HG03196 (cell line): Measurements from ENCODE around the gene PLEKHB2.
"Not testable (repeated sequence)": the region's sequence is repeated elsewhere in the genome, so short reads cannot be mapped to it uniquely, and the experiment has no call there.

Source experiments
- ATAC-seq: cut with Tn5 transposase; IDR thresholded peaks from one replicate; pipeline ENCODE4 v1.9.1; 2021; ENCODE audit not compliant: unreplicated experiment

The PLEKHB2 gene

DNA sequence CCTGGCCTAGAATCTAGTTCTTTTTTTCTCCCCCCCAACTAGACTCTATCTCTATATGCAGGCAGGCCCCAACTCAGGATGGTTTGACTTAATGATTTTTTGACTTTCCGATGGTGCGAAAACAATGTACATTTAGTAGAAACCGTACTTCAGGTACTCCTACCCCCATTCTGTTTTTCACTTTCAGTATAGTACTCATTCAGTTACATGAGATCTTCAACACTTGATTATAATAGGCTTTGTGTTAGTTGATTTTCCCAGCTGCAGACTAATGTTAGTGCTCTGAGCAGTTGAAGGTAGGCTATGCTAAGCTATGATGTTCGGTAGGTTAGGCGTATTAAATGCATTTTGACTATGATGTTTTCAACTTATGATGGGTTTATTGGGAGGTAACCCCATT, 37.7 kb downstream of the PLEKHB2 start:
- no peak for ATAC-seq

- no peak for ATAC-seq
These were observed 38.7 kb downstream of the PLEKHB2 start for GRCh38 chr2:131143803-131144202.

GRCh38 chr2:131145040-131145439, 39.9 kb downstream of the PLEKHB2 start:
- ATAC-seq, result no peak

- ATAC-seq, result no peak
These were observed 41.1 kb downstream of the PLEKHB2 start for GRCh38 chr2:131146231-131146630.

DNA sequence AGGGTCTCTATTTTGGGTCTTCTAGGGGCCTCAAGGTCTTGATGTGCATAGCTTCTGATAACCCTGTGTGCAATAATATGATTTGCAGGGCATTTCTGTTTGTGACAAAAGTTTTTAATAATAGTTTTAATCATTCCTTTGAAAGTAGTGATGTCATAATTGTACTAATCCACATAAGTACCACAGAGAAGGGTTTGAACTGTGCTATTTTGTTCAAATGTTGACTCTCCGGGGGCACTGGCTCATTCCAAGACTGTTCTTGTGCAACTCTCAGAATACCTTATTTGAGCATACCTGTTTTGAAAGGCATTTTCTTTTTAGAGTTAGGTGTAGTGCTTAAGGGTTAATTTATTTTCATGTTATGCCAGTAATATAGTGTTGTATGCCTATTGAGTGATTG, 41.6 kb downstream of the PLEKHB2 start:
- no peak for ATAC-seq

GRCh38 chr2:131148426-131148825, 43.3 kb downstream of the PLEKHB2 start:
- no peak for ATAC-seq

GRCh38 chr2:131150109-131150508, 45.0 kb downstream of the PLEKHB2 start:
- ATAC-seq, result not testable (repeated sequence)

GRCh38 chr2:131151398-131151797, 46.3 kb downstream of the PLEKHB2 start:
- ATAC-seq, result no peak

GRCh38 chr2:131152074-131152473, 46.9 kb downstream of the PLEKHB2 start:
- ATAC-seq, result no peak

GRCh38 chr2:131153529-131153928, 48.4 kb downstream of the PLEKHB2 start:
- ATAC-seq, result no peak

DNA sequence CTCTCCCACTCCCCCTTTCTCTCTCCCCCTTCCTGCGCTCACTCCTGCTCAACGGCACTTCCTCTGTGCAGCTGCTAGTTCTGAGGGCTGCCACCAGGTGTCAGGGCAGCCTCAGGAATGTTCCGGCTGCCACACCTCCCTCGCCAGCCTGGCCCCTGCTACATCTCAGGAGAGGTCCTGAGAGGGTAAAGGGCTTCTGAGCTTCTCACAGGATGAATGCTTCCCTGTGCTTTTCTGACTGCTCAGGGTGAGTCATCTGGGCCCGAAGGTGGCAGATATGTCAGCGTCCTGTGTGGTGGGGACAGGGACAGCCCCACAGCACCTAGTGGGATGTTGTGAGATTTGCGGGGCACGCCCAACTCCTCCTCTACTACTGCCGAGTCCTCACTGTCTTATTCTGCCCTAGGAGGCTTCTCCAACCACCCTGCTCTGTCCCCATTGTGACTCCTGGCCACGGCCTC, 49.0 kb downstream of the PLEKHB2 start:
- peak; percentile 89 for ATAC-seq

DNA sequence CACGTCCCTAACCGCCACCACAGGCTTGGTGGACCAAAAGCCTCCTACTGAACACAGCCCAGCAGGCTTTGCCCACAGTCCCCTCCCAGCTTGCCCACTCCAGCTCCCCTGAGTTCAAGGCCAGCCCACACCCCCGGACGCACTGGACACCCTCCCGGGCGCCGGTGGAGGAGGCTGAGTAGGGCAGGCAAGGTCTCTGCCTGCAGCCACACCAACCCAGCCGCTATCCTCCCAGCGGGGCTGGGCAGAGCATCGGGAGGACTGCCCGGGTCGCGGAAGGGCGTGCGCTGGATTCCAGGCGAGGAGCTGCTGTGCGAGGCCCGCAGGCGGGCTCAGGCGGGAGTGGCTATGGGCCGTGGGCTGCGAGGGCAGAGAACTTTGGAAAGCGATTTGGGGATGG, 49.5 kb downstream of the PLEKHB2 start:
- no peak for ATAC-seq

- no peak for ATAC-seq
These were observed 50.2 kb downstream of the PLEKHB2 start for GRCh38 chr2:131155208-131155855.

DNA sequence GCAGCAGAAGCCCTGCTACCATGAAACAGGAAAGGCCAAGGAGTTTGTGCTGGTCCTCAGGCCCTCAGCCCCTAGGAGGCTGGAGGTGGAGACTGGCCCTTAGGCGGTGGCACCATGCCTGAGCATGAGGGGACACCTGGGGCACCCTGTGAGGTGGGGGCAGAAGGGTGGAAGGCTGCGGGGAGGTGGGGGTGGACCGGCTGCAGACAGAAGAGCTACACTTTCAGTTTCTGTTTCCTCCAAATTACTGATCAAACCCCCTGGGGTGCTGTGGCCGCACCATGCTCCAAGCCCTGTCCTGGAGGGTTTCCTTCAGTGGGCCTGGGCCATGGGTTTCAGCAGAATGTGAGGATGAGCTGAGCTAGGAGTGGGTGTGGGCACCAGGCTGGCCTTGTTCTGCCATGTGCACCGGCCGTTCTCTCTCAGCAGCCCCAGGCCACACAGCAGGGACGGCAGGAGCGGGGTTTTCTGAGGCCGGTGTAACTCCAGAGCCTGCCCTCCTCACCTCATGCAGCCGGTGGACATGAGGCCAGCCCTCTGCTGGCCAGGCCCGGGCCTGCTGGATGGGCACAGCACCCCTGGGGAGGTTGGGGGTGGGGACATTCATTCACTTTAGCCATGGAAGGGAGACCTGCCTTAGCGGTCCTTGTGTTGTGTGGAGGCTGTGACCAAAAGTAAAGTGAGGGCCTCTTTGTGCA, 51.5 kb downstream of the PLEKHB2 start:
- ATAC-seq, result peak; percentile 31

DNA sequence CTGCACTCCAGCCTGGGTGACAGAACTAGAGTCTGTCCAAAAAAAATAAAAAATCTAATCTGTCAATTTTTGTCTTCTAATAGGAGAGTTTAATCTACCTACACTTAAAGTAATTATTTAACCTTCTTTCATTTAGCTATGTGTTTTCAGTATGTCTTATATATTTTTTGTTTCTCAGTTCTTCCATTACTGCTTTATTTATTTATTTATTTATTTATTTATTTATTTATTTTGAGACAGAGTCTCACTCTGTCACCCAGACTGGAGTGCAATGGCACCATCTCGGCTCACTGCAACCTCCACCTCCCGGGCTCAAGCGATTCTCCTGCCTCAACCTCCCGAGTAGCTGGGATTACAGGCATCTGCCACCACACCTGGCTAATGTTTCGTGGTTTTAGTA, 60.4 kb downstream of the PLEKHB2 start:
- not testable (repeated sequence) for ATAC-seq

GRCh38 chr2:131168538-131168937, 63.4 kb downstream of the PLEKHB2 start:
- ATAC-seq, result no peak

- not testable (repeated sequence) for ATAC-seq
These were observed 72.9 kb downstream of the PLEKHB2 start for GRCh38 chr2:131178050-131178449.

DNA sequence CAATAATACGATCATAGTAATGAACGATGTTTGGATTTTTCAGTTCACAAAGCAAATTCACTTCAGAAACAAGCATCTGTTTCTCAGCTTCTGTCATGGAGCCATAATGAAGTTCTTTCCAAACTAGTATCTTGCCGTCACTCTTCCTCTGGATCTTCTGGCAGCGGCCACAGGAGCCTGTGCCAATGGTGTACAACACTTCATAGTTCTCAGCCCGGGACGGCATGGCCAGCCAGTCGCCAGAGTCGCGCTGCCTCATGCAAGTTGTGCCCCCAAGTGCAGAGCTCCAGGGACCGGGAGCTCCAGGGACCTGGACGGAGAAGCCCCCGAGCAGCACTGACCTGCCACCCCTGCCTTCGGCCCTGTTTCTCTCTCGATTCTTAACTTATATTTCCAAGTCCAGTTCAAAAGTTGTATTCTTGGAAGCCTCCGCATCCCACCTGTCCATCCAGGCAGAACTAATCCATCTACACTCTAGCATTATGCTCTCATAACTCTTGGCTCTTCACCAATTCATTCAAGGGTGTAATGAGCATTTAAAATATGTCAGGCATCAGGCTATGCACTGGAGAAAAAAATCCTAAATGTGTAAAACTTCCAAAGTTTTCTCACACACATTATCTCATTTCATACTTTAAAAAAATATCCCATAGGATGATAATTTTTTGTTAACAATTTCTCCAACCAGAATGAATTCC, 73.7 kb downstream of the PLEKHB2 start:
- ATAC-seq, result not testable (repeated sequence)

DNA sequence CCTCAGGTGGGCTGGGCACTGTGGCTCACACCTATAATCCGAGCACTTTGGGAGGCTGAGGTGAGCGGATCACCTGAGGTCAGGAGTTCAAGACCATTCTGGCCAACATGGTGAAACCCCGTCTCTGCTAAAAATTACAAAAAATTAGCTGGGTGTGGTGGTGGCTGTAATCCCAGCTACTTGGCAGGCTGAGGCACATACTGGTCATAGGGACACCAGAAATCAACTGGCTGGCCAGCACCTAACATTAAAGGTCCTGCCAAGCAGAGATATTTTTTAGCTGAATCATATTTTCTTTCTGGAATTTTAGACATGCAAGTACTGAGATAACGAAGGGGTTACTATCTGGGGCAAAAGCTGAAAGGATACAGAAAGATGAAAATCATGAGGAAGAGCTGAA, 76.3 kb downstream of the PLEKHB2 start:
- not testable (repeated sequence) for ATAC-seq

DNA sequence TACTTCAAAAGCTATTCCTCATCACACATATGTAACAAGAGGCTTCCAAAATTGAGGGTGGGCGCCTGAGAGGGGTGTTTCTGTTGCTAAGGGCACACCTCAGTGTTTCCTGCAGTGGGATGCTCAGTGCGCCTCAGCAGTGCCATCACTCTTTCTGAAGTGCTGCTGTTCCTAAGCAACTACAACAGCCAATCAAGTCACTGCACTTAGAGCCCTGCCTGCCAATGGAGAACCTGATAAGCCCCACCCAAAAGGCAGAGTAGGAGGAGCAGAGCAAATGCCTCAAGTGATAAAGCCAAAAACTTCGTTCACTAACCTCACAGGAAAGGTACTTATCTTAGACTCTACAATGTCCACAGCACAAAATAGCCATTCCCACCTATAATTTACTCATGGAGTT, 88.3 kb downstream of the PLEKHB2 start:
- not testable (repeated sequence) for ATAC-seq

DNA sequence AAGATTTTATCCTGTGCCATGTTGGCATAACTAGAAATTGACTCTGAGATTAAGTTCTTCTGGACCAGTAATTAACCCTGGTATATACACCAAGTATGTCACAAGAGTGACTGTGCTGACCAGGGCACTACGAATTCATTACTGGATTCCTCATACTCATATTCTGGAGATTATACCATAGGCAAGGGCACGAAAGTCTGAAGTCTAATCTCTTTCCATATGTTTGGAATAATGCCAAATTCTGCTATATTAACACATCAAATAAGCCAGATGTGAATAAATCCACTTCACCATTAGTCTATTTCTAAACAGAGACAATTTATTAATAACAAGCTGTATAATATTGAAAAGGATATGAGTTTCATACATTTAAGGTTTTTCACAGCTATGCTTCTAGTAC, 91.0 kb downstream of the PLEKHB2 start:
- not testable (repeated sequence) for ATAC-seq
